Sigmoid colon (tissue), 7 donors: Measurements from ENCODE around the gene WNT1. TPM values are rescaled to one million over a fixed set of nuclear protein-coding genes. Genes with fewer than 3 reads are reported as not detected.

Experiments used
- DNase-seq: peaks from one replicate; pipeline ENCODE4 v3.0.0-alpha.2; 2019
- H3K27ac ChIP-seq, 4 donors: fragments of 200-600 bp; sonication (generic); one replicate each; pipeline ENCODE4 v1.5.1; 2016 to 2019; ENCODE audit warnings: mild to moderate bottlenecking in 1 of 4
- H3K27me3 ChIP-seq, 3 donors: fragments of 200-600 bp; sonication (generic); one replicate each; pipeline ENCODE4 v1.5.1; 2019; ENCODE audit warnings: mild to moderate bottlenecking in 1 of 3
- H3K36me3 ChIP-seq, 4 donors: fragments of 200-600 bp; sonication (generic); one replicate each; pipeline ENCODE4 v1.5.1; 2016 to 2019
- H3K4me1 ChIP-seq, 4 donors: fragments of 200-600 bp; sonication (generic); one replicate each; pipeline ENCODE4 v1.5.1; 2017 to 2019
- H3K4me3 ChIP-seq, 4 donors: fragments of 200-600 bp; sonication (generic); one replicate each; pipeline ENCODE4 v1.5.1; 2017 to 2019; ENCODE audit warnings: mild to moderate bottlenecking in 2 of 4, moderate library complexity in 1 of 4
- H3K9me3 ChIP-seq, 4 donors: fragments of 200-600 bp in 3 of 4; sonication (generic) in 3 of 4; one replicate each; pipeline versions ENCODE4 v1.5.1 to v1.6.1; 2013 to 2019
- CTCF ChIP-seq, 4 experiments: fragments of 450-650 bp in 3 of 4; fragments of 200-600 bp in 1 of 4; IDR thresholded peaks; one replicate each; pipeline ENCODE4 v1.5.1; 2016 to 2019; ENCODE audit warnings: antibody characterized with exemption in 4 of 4, mild to moderate bottlenecking in 3 of 4, moderate library complexity in 2 of 4
- EP300 ChIP-seq, 4 donors: sonication (generic); formaldehyde crosslinking; IDR thresholded peaks; one replicate each; pipeline ENCODE4 v1.6.1; 2017; ENCODE audit warnings: antibody characterized with exemption in 4 of 4
- POLR2A ChIP-seq, 2 donors: fragments of 450-650 bp; IDR thresholded peaks; one replicate each; pipeline ENCODE4 v1.6.1; 2016; ENCODE audit warnings: antibody characterized with exemption in 2 of 2, mild to moderate bottlenecking in 2 of 2, moderate library complexity in 2 of 2
- POLR2AphosphoS5 ChIP-seq, 4 donors: sonication (generic); formaldehyde crosslinking; IDR thresholded peaks; one replicate each; pipeline ENCODE4 v1.6.1; 2017; ENCODE audit warnings: antibody characterized with exemption in 4 of 4
- WGBS, 2 donors: extraction: QIAGEN DNeasy Blood & Tissue Kit; methylation state at CpG; one replicate each; pipeline ENCODE4 v1.1.7; 2013; 5-methylcytosine and 5-hydroxymethylcytosine counted together
- intact Hi-C: fragments of 100-400 bp; cut with DNase I; formaldehyde crosslinking; loops from one replicate; pipeline ENCODE4 v1.15.1; 2023
- polyA plus RNA-seq, 3 donors: library from polyadenylated mRNA; stranded (reverse); fragments of 200-250 nt; gene quantifications; one replicate each; pipeline ENCODE4 v1.2.3, GENCODE V29; 2013
- total RNA-seq, 4 donors: library from RNA; depleted of rRNA; stranded (reverse); fragments of >200 nt; gene quantifications; one replicate each; pipeline ENCODE4 v1.1.0, GENCODE V29; 2016
- donor health status: healthy with polysubstance abuse.
- donor health status: Bipolar disorder and iron deficiency.
- donor health status: healthy.

WNT1 gene
- total and polyA plus RNA-seq, 7 donors, result 0.10 TPM; not detected in 6

- Histone ChIP-seq H3K27ac (no peak overlapping the region), H3K4me1 (peaks cover 0 to 22% (median 16%) of the 10 kb centered on the region in 4 donors), H3K9me3 (no peaks in the 10 kb centered on the region), H3K36me3 (peaks cover 0 to 36% (median 24%) of the 10 kb centered on the region in 4 donors), H3K27me3 (peaks cover 0 to 5% (median 0%) of the 10 kb centered on the region in 3 donors), H3K4me3 (no peak overlapping the region)
- DNase-seq, result no peak
- intact Hi-C loops, result loop anchor here (10.0 kb wide), 1 partner anchor 300 kb away; the partner anchor contains the start of gene CCNT1
- WGBS, 2 donors, result 70 to 75% methylated on average over 1 of the region's 1 CpG
- TF ChIP-seq EP300 (IDR thresholded peaks at IDR 0.05) (no peak), POLR2A (IDR thresholded peaks at IDR 0.05) (no peak), CTCF (IDR thresholded peaks at IDR 0.05) (no peak), POLR2AphosphoS5 (IDR thresholded peaks at IDR 0.05) (no peak)
Observed at GRCh38 chr12:49014547-49014946, 36.4 kb downstream of the WNT1 start.

DNA sequence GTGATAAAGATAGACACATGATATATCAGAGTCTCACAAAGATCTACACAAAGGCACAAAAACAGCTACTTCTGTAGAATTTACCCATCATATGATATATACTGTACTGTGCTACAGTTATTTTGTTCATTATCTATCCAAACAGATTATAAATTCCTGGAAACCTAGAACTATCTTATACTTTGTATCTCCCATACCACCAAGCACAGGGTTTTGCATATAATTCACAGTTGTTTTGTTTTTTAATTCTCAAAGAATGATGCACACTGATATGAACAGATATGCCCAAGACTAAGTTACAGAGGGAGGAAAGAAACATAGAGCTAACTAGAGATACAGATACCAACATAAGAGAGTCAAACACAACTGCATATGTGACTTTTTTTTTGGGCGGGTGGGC is 37.1 kb downstream of the WNT1 start:
- Histone ChIP-seq H3K27me3 (peaks cover 0 to 2% (median 0%) of the 10 kb centered on the region in 3 donors), H3K36me3 (peaks cover 0 to 30% (median 23%) of the 10 kb centered on the region in 4 donors), H3K4me1 (peaks cover 0 to 28% (median 18%) of the 10 kb centered on the region in 4 donors), H3K27ac (no peak overlapping the region), H3K4me3 (no peak overlapping the region), H3K9me3 (no peaks in the 10 kb centered on the region)
- DNase-seq, result no peak
- TF ChIP-seq CTCF (IDR thresholded peaks at IDR 0.05) (no peak), POLR2AphosphoS5 (IDR thresholded peaks at IDR 0.05) (no peak), POLR2A (IDR thresholded peaks at IDR 0.05) (no peak), EP300 (IDR thresholded peaks at IDR 0.05) (no peak)
- 95 to 97% methylated on average over 1 of the region's 1 CpG for whole genome bisulfite sequencing, 2 donors
- intact Hi-C loops, result loop anchor here (10.0 kb wide), 1 partner anchor 300 kb away; the partner anchor contains the start of gene CCNT1

- intact Hi-C loops, result loop anchor here (10.0 kb wide), 1 partner anchor 303 kb away; the partner anchor contains the start of gene CCNT1
- Histone ChIP-seq H3K4me3 (peak overlapping the region; percentile 65 to 95 (median 82)), H3K4me1 (peaks cover 0 to 29% (median 18%) of the 10 kb centered on the region in 4 donors), H3K27ac (peak overlapping the region; percentile 89 to 95 (median 92)), H3K36me3 (peaks cover 15 to 28% (median 24%) of the 10 kb centered on the region in 4 donors), H3K9me3 (no peaks in the 10 kb centered on the region), H3K27me3 (no peaks in the 10 kb centered on the region)
- peak in 1 of 4 experiments; percentile 23 for TF ChIP-seq CTCF (IDR thresholded peaks at IDR 0.05)
- no peak for TF ChIP-seq POLR2A (IDR thresholded peaks at IDR 0.05)
- no peak for TF ChIP-seq POLR2AphosphoS5 (IDR thresholded peaks at IDR 0.05)
- DNase-seq, result peak; percentile 70
- WGBS, 2 donors, result 1% methylated on average over 8 of the region's 8 CpGs
Observed at GRCh38 chr12:49017891-49018260, 39.8 kb downstream of the WNT1 start.

DNA sequence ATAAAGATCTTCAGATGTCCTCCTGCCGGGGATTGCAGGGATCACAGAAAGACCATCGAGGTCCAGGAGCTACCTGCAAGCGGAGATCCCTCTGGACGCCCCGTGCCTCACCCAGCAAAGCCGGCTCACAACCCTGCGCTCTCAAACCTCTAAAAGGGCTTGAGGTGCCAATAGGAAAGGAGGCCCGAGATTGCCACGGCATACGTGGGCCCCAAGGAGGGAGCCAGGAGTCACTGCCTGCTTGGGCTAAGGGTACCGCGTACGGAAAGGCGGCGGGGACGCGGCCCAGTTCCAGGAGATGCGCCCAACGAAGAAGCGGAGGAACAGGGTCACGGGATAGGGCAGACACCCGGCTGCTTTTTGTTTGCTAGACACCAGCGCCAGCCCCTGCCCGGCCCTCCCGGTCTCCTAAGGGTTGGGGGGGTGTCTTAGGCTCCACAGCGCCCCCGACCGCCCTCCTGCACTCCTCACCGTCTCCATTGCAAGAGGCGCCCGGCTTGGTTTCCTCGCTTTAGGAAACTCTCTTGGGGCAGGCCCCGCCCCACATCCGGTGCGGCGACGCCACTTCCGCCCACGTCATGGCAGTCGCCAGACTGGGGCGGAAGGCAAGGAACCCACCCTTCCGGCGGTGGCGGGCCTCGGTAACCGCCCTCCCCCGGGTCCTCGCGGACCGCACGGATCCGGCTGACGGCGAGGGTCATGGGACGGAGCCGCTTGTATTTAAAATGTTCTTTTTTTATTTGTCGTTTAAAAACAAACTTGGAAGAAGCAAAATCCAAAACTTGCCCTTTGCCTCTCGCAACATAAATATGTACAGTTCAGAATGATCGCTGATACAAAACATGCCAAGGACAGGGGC is 40.4 kb downstream of the WNT1 start, which contains the start of gene PRKAG1:
PRKAG1 (minus strand) TSS at position 516 of the 859 bp plus-strand sequence; CDS start at position 480, 36 bp downstream.
- peak; percentile 98 for DNase-seq
- Histone ChIP-seq H3K4me1 (peaks cover 0 to 29% (median 18%) of the 10 kb centered on the region in 4 donors), H3K36me3 (peaks cover 20 to 31% (median 23%) of the 10 kb centered on the region in 4 donors), H3K9me3 (no peaks in the 10 kb centered on the region), H3K27ac (peak within 1 kb of the TSS; percentile 89 to 95 (median 92)), H3K4me3 (peak within 1 kb of the TSS; percentile 65 to 95 (median 82)), H3K27me3 (no peaks in the 10 kb centered on the region)
- TF ChIP-seq CTCF (IDR thresholded peaks at IDR 0.05) (peak in 2 of 4 experiments; percentile 25 to 36), POLR2A (IDR thresholded peaks at IDR 0.05) (peak; percentile 81 to 89), POLR2AphosphoS5 (IDR thresholded peaks at IDR 0.05) (peak; percentile 95 to 99 (median 97)), EP300 (IDR thresholded peaks at IDR 0.05) (peak in 2 of 4 donors; percentile 24 to 40)
- intact Hi-C loops, result loop anchor here (10.0 kb wide), 1 partner anchor 304 kb away; the partner anchor contains the start of gene CCNT1
- WGBS, 2 donors, result 1% methylated on average over 59 of the region's 59 CpGs
